ENCODE results near the gene CANT1. TPM values are rescaled to one million over a fixed set of nuclear protein-coding genes. Genes with fewer than 3 reads are reported as not detected.

Gene CANT1
- total RNA-seq, 1 experiment from 2014 or later = 97.1 TPM

- no peak for TF ChIP-seq SRF (IDR thresholded peaks at IDR 0.05; ENCODE audit: low read depth)
- TF ChIP-seq POLR2AphosphoS5 (IDR thresholded peaks at IDR 0.05; ENCODE audit: low read depth, low read length) = no peak
- no peak for TF ChIP-seq ELF1 (IDR thresholded peaks at IDR 0.05; ENCODE audit: borderline replicate concordance, low read depth)
- no peak for TF ChIP-seq TCF7L2 (IDR thresholded peaks at IDR 0.05; ENCODE audit: borderline replicate concordance, extremely low read depth, insufficient read depth, insufficient read length)
- TF ChIP-seq EGR1 (IDR thresholded peaks at IDR 0.05; ENCODE audit: low read depth) = no peak
- TF ChIP-seq ZNF274 (IDR thresholded peaks at IDR 0.05; ENCODE audit: low read depth, low read length) = no peak
- no peak for TF ChIP-seq POLR2A (IDR thresholded peaks at IDR 0.05; ENCODE audit: borderline replicate concordance, extremely low read depth, insufficient read depth, insufficient read length)
Measured at GRCh38 chr17:79017546-79018369, 8.2 kb upstream of the CANT1 start (continued).

- Histone ChIP-seq H3K27ac (ENCODE audit: low read depth, low read length) (no peak overlapping the region), H3K9me2 (ENCODE audit: insufficient read depth) (no peaks in the 10 kb centered on the region), H3K27me3 (ENCODE audit: insufficient read depth, low read length) (no peaks in the 10 kb centered on the region), H3K4me3 (replicated peaks in 1 of 2; ENCODE audit: low read depth in 1 of 2, low read length in 2 of 2) (no peak overlapping the region), H3K4me1 (ENCODE audit: control insufficient read depth in 1 of 2, insufficient read depth in 2 of 2, low read length in 2 of 2) (peaks cover 5 to 33% of the 10 kb centered on the region in 2 experiments), H2AFZ (ENCODE audit: low read depth, low read length, poor library complexity, severe bottlenecking) (no peak overlapping the region), H3K4me2 (ENCODE audit: low read length) (no peak overlapping the region), H3K79me2 (ENCODE audit: insufficient read depth, low read length) (peaks cover 6% of the 10 kb centered on the region), H3K9me3 (ENCODE audit: control insufficient read depth in 1 of 2, insufficient read depth in 1 of 2, low read depth in 1 of 2, low read length in 2 of 2) (peaks cover 0 to 18% of the 10 kb centered on the region in 2 experiments; a peak in 1 of 4 replicates), H3K36me3 (ENCODE audit: control insufficient read depth in 1 of 2, insufficient read depth in 2 of 2, low read length in 2 of 2) (no peaks in the 10 kb centered on the region), H3K9ac (ENCODE audit: low read length) (no peak overlapping the region), H4K20me1 (ENCODE audit: insufficient read depth) (no peaks in the 10 kb centered on the region)
- no peak for ATAC-seq
- no TSS peak for BruUV-seq (replicated peaks)
- ChIA-PET CTCF (interaction anchor here (0.9 to 1.6 kb wide), 4 partner anchors 14 to 93 kb away, joined by 3 to 4 read pairs (median 4); no protein-coding TSS in a partner anchor), POLR2A (no interaction called here), RAD21 (ENCODE audit: low non-redundant PET in 1 of 2, low total read pairs in 2 of 2, uncharacterized antibody in 2 of 2, unreplicated experiment in 2 of 2) (no interaction called here)
- no peak for DNase-seq (ENCODE audit: low read depth, low spot score)
- intact Hi-C loops (cut with micrococcal nuclease) = no loop called here
- no peak for TF ChIP-seq RAD21 (IDR thresholded peaks at IDR 0.05; ENCODE audit: low read depth)
- 0 out of 2 replicates have a peak, but pooled peaks have one; percentile 52 for TF ChIP-seq CBX3 (IDR thresholded peaks at IDR 0.05; ENCODE audit: low read depth)
Measured at GRCh38 chr17:79014158-79014758, 4.7 kb upstream of the CANT1 start.

Measured in HCT116 (cell line).